HCT116 (cell line): ENCODE data around the gene EPHA10.

ENCODE experiments used
- CTCF ChIP-seq, 3 experiments: fragments of 200-600 bp in 1 of 3; sonication (generic) in 1 of 3; IDR thresholded peaks in 2 of 3; conservative IDR thresholded peaks in 1 of 3; 2 replicates each; pipeline ENCODE4 v1.5.1; 2012 to 2017; ENCODE audit warnings: low read depth in 2 of 3, low read length in 2 of 3, antibody characterized with exemption in 1 of 3, borderline replicate concordance in 1 of 3, control low read depth in 1 of 3, mild to moderate bottlenecking in 1 of 3, mixed read lengths in 1 of 3, mixed run types in 1 of 3, moderate library complexity in 1 of 3; ENCODE audit not compliant: insufficient read depth in 1 of 3
- ELF1 ChIP-seq: IDR thresholded peaks from 2 replicates; pipeline ENCODE4 v1.6.1; 2012; ENCODE audit warnings: low read depth, borderline replicate concordance
- EZH2 ChIP-seq: fragments of 200-600 bp; sonication (generic); IDR thresholded peaks from 2 replicates; pipeline ENCODE4 v1.6.1; 2017; ENCODE audit warnings: antibody characterized with exemption, mixed run types
- EZH2phosphoT487 ChIP-seq: fragments of 200-600 bp; IDR thresholded peaks from 2 replicates; pipeline ENCODE4 v1.6.1; 2018; ENCODE audit warnings: antibody characterized with exemption, borderline replicate concordance
- JUND ChIP-seq: IDR thresholded peaks from 2 replicates; pipeline ENCODE4 v1.6.1; 2012
- MAX ChIP-seq: IDR thresholded peaks from 2 replicates; pipeline ENCODE4 v1.6.1; 2012
- POLR2A ChIP-seq: IDR thresholded peaks from 2 replicates; pipeline ENCODE4 v1.7.0; 2011; ENCODE audit warnings: borderline replicate concordance; ENCODE audit not compliant: insufficient read depth, insufficient read length; ENCODE audit errors: extremely low read depth
- POLR2AphosphoS5 ChIP-seq: IDR thresholded peaks from 2 replicates; pipeline ENCODE4 v1.6.1; 2011; ENCODE audit warnings: mild to moderate bottlenecking, low read depth, low read length, moderate library complexity
- SP1 ChIP-seq: IDR thresholded peaks from 2 replicates; pipeline ENCODE4 v1.6.1; 2012; ENCODE audit warnings: low read depth
- TCF7L2 ChIP-seq: IDR thresholded peaks from 2 replicates; pipeline ENCODE4 v1.7.0; 2011; ENCODE audit warnings: borderline replicate concordance, inconsistent platforms; ENCODE audit not compliant: insufficient read depth, insufficient read length; ENCODE audit errors: extremely low read depth
- ZBTB33 ChIP-seq: IDR thresholded peaks from 2 replicates; pipeline ENCODE4 v1.6.1; 2011; ENCODE audit warnings: mild to moderate bottlenecking, low read length, moderate library complexity; ENCODE audit not compliant: insufficient replicate concordance; ENCODE audit errors: extremely low read depth
- ZNF274 ChIP-seq: fragments of 200-500 bp; sonication (Bioruptor generic); IDR thresholded peaks from 2 replicates; pipeline ENCODE4 v1.6.1; 2014; ENCODE audit warnings: mild to moderate bottlenecking, low read depth, low read length, inconsistent platforms

GRCh38 chr1:37704966-37705365 is 60.0 kb downstream of the EPHA10 start:
- TF ChIP-seq EZH2phosphoT487: no peak
- TF ChIP-seq CTCF (IDR thresholded peaks at IDR 0.05 in 2 of 3, conservative IDR thresholded peaks at IDR 0.05 in 1 of 3; ENCODE audit: borderline replicate concordance in 1 of 3, insufficient read depth in 1 of 3, low read depth in 2 of 3, low read length in 2 of 3): no peak
- no peak for TF ChIP-seq POLR2A
- no peak for TF ChIP-seq ELF1
- TF ChIP-seq EZH2: no peak
- no peak for TF ChIP-seq POLR2AphosphoS5
- no peak for TF ChIP-seq SP1
- TF ChIP-seq MAX: no peak
- no peak for TF ChIP-seq JUND
- TF ChIP-seq TCF7L2: no peak
- TF ChIP-seq ZBTB33: no peak
- no peak for TF ChIP-seq ZNF274
